HUES64 (cell line): Measurements from ENCODE around the gene THSD4.

ENCODE experiments used
- H3K27ac ChIP-seq: 2 replicates; pipeline ENCODE4 v1.7.0; 2013; ENCODE audit warnings: low read depth, low read length, inconsistent platforms
- H3K27me3 ChIP-seq: 2 replicates; pipeline ENCODE4 v1.6.1; 2013; ENCODE audit warnings: mild to moderate bottlenecking, low read length; ENCODE audit not compliant: insufficient read depth
- H3K36me3 ChIP-seq: 2 replicates; pipeline ENCODE4 v1.6.1; 2013; ENCODE audit warnings: mild to moderate bottlenecking, low read length; ENCODE audit not compliant: insufficient read depth
- H3K4me1 ChIP-seq: 2 replicates; pipeline ENCODE4 v1.6.1; 2013; ENCODE audit warnings: mild to moderate bottlenecking, low read length, moderate library complexity; ENCODE audit not compliant: insufficient read depth
- H3K4me3 ChIP-seq: 2 replicates; pipeline ENCODE4 v1.5.1; 2013; ENCODE audit warnings: mild to moderate bottlenecking, low read length, moderate library complexity
- H3K9ac ChIP-seq: 2 replicates; pipeline ENCODE4 v1.6.1; 2013; ENCODE audit warnings: mild to moderate bottlenecking, low read depth, low read length
- H3K9me3 ChIP-seq: 2 replicates; pipeline ENCODE4 v1.6.1; 2013; ENCODE audit warnings: low read depth, low read length; ENCODE audit not compliant: insufficient read depth
- WGBS: fragments of 150-250, 120-280 bp; methylation state at CpG from one replicate; pipeline ENCODE4 v1.1.7; 2013; ENCODE audit warnings: missing lambda C conversion rate; 5-methylcytosine and 5-hydroxymethylcytosine counted together

The THSD4 gene

DNA sequence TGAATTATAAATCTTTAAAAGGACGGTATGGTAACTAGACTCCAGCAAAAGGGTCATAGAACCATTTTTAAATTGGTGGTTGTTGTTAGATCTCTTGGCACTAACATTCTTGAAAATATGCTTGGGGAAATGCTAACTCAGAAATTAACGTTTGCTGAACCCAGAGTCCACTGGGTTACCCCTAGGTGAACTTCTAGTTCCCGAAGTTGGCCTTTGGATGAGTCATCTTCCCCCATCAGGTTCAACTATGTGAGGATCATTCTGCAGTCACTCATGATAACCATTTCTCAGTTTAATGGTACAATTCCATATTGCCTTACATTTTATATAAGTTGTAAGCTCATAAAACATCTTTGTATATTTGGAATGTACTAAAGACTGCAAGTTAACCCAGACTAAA lies 204.7 kb downstream of the THSD4 start:
- 96% methylated on average over 3 of the region's 3 CpGs for WGBS
- H3K27me3 ChIP-seq: no peaks in the 10 kb centered on the region
- H3K9me3 ChIP-seq: no peaks in the 10 kb centered on the region
- H3K4me3 ChIP-seq: no peak overlapping the region
- no peak overlapping the region for H3K9ac ChIP-seq
- no peaks in the 10 kb centered on the region for H3K36me3 ChIP-seq
- peaks cover 9% of the 10 kb centered on the region; the same call in 1 of the 2 replicates for H3K4me1 ChIP-seq
- no peak overlapping the region for H3K27ac ChIP-seq

GRCh38 chr15:71323082-71323481 lies 207.8 kb downstream of the THSD4 start:
- WGBS: 89% methylated on average over 3 of the region's 4 CpGs
- no peak overlapping the region for H3K9ac ChIP-seq
- H3K27ac ChIP-seq: no peak overlapping the region
- no peaks in the 10 kb centered on the region for H3K27me3 ChIP-seq
- H3K4me1 ChIP-seq: no peaks in the 10 kb centered on the region
- H3K9me3 ChIP-seq: no peaks in the 10 kb centered on the region
- no peaks in the 10 kb centered on the region for H3K36me3 ChIP-seq
- no peak overlapping the region for H3K4me3 ChIP-seq

GRCh38 chr15:71323584-71323983 lies 208.3 kb downstream of the THSD4 start:
- no peaks in the 10 kb centered on the region for H3K4me1 ChIP-seq
- H3K4me3 ChIP-seq: no peak overlapping the region
- no peak overlapping the region for H3K9ac ChIP-seq
- H3K36me3 ChIP-seq: no peaks in the 10 kb centered on the region
- H3K9me3 ChIP-seq: no peaks in the 10 kb centered on the region
- H3K27ac ChIP-seq: no peak overlapping the region
- WGBS: 88% methylated on average over 2 of the region's 2 CpGs
- H3K27me3 ChIP-seq: no peaks in the 10 kb centered on the region

DNA sequence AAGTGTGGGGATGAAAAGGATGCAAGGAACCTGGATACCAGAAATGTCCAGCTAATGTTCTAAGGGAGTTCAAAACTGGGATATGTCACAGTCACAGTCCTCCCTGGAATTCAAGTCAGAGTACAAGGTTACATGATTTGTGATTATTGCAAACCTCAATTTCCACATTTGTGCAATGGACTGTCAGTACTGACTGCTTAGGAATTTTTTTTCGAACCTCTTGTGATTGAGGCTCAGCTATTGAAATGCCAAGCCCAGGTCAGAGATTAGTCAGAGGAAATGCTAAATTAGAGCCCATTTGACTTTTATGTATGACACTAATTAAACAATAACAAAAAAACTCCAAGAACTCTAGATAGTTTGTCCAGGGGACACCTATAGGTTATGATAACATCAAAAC lies 210.2 kb downstream of the THSD4 start:
- no peaks in the 10 kb centered on the region for H3K36me3 ChIP-seq
- no peaks in the 10 kb centered on the region for H3K27me3 ChIP-seq
- H3K27ac ChIP-seq: no peak overlapping the region
- H3K4me1 ChIP-seq: no peaks in the 10 kb centered on the region
- H3K9ac ChIP-seq: no peak overlapping the region
- H3K9me3 ChIP-seq: no peaks in the 10 kb centered on the region
- WGBS: 94% methylated on average over 1 of the region's 1 CpG
- H3K4me3 ChIP-seq: no peak overlapping the region

- H3K36me3 ChIP-seq: no peaks in the 10 kb centered on the region
- no peaks in the 10 kb centered on the region for H3K27me3 ChIP-seq
- 92% methylated on average over 3 of the region's 3 CpGs for WGBS
- no peaks in the 10 kb centered on the region for H3K9me3 ChIP-seq
- H3K9ac ChIP-seq: no peak overlapping the region
- no peaks in the 10 kb centered on the region for H3K4me1 ChIP-seq
- H3K4me3 ChIP-seq: no peak overlapping the region
- H3K27ac ChIP-seq: no peak overlapping the region
Observed at GRCh38 chr15:71328453-71328852, 213.2 kb downstream of the THSD4 start.

GRCh38 chr15:71329041-71329440 lies 213.8 kb downstream of the THSD4 start:
- H3K36me3 ChIP-seq: no peaks in the 10 kb centered on the region
- no peaks in the 10 kb centered on the region for H3K9me3 ChIP-seq
- WGBS: 90% methylated on average over 8 of the region's 8 CpGs
- no peaks in the 10 kb centered on the region for H3K27me3 ChIP-seq
- no peak overlapping the region for H3K4me3 ChIP-seq
- no peak overlapping the region for H3K9ac ChIP-seq
- H3K27ac ChIP-seq: no peak overlapping the region
- no peaks in the 10 kb centered on the region for H3K4me1 ChIP-seq

DNA sequence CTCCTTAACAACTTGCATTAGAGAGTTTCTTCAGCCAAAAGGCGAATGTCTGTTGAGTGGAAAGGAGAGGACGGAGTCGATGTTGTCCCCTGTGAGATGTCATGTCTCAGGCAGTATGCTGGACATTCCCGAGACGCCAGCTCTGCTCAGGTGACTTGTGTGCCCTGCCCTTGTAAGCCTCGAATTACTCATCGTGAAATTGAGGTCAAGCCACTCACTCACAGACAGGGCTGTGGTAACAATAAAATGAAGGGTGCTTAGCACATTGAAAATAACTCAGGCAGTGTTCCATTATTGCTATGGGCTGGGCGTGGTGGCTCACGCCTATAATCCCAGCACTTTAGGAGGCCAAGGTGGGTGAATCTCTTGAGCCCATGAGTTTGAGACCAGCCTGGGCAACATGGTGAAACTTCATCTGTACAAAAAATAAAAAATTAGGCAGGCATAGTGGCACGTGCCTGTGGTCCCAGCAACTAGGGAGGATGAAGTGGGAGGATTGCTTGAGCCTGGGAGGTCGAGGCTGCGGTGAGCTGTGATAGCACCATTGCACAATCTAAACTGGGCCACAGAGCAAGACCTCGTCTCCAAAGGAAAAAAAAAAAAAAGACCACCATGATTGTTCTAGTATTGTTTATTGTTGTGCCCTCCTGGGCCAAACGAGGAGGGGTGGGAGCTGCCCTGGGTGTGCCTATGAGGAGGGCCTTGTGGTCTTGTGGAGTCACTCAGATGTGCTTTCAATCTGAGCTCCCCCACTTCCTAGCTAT lies 214.4 kb downstream of the THSD4 start:
- H3K9ac ChIP-seq: no peak overlapping the region
- no peak overlapping the region for H3K4me3 ChIP-seq
- no peaks in the 10 kb centered on the region for H3K36me3 ChIP-seq
- H3K27me3 ChIP-seq: no peaks in the 10 kb centered on the region
- H3K27ac ChIP-seq: no peak overlapping the region
- H3K9me3 ChIP-seq: no peaks in the 10 kb centered on the region
- WGBS: 86% methylated on average over 14 of the region's 14 CpGs
- H3K4me1 ChIP-seq: no peaks in the 10 kb centered on the region

DNA sequence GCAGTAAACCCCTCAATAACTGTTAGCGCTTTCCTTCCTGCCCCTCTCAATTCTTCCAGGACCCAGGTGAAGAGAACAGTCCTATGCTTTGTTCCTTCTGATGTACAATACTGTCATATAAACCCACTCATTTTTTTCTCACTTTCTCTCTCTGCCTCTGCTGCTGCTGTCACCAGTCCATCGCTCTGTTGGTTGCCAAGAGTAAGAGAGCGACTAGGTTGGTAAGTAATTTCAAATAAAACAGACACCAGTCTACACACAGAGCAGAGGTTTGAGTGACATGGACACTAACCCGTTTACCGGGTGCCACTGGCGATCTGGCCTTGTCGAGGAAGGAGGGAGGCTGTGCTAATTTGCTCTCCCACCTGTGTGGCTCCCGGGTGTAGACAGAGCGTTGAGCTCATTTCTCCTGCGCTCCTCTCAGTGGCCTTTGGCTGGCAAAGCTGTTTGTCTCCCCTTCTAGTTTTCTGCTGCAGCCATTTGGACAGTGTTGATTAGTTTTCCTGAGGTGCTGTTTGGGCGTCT lies 215.4 kb downstream of the THSD4 start:
- Histone ChIP-seq H3K4me1 (0 out of 2 replicates have a peak, but pooled peaks cover under 1% of the 10 kb centered on the region), H3K27ac (no peak overlapping the region)
- 90% methylated on average over 11 of the region's 11 CpGs for WGBS

GRCh38 chr15:71331173-71331572 lies 215.9 kb downstream of the THSD4 start:
- 96% methylated on average over 4 of the region's 4 CpGs for WGBS
- Histone ChIP-seq H3K4me3 (no peak overlapping the region), H3K36me3 (no peaks in the 10 kb centered on the region), H3K9ac (no peak overlapping the region), H3K27ac (no peak overlapping the region), H3K27me3 (no peaks in the 10 kb centered on the region), H3K9me3 (no peaks in the 10 kb centered on the region), H3K4me1 (0 out of 2 replicates have a peak, but pooled peaks cover 3% of the 10 kb centered on the region)

More for the DNA sequence above, 215.4 kb downstream of the THSD4 start:
- H3K4me3 ChIP-seq: no peak overlapping the region
- H3K36me3 ChIP-seq: no peaks in the 10 kb centered on the region
- no peak overlapping the region for H3K9ac ChIP-seq
- no peaks in the 10 kb centered on the region for H3K9me3 ChIP-seq
- no peaks in the 10 kb centered on the region for H3K27me3 ChIP-seq

DNA sequence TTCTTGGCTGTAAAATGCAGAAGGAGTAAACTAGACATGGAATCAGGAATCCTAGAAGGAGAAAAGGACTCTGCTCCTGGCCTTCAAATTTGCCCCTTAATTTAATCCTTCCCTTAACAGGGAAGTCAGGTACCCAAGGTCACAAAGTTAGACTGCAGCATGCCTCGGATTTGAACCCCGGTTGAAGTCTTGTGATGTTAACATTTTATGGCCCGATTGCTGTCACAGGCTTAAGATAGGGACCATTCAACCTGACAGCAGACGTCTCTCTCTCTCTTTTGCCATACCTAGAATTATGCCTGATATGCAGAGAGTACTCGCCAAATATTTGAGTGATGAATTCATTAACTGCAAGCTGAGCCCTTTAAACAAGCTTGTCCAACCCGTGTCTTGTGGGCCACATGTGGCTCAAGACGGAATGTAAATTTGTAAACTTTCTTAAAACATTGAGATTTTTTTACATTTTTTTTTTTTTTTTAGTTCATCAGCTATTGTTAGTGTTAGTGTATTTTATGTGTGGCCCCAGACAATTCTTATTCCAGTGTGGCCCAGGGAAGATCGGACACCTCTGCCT lies 217.2 kb downstream of the THSD4 start:
- no peaks in the 10 kb centered on the region for H3K36me3 ChIP-seq
- no peak overlapping the region for H3K27ac ChIP-seq
- H3K9me3 ChIP-seq: no peaks in the 10 kb centered on the region
- H3K4me3 ChIP-seq: no peak overlapping the region
- 89% methylated on average over 7 of the region's 8 CpGs for WGBS
- no peaks in the 10 kb centered on the region for H3K27me3 ChIP-seq
- no peak overlapping the region for H3K9ac ChIP-seq
- H3K4me1 ChIP-seq: peaks cover 13% of the 10 kb centered on the region

- Histone ChIP-seq H3K27me3 (no peaks in the 10 kb centered on the region), H3K4me1 (peaks cover 18% of the 10 kb centered on the region), H3K9me3 (no peaks in the 10 kb centered on the region), H3K36me3 (no peaks in the 10 kb centered on the region), H3K4me3 (no peak overlapping the region), H3K27ac (no peak overlapping the region), H3K9ac (no peak overlapping the region)
- WGBS: 92% methylated on average over 3 of the region's 3 CpGs
Observed at GRCh38 chr15:71333136-71333700, 217.9 kb downstream of the THSD4 start.
